HEK293 (cell line): ENCODE data around the gene SLC6A16.

Experiments used
- CTCF ChIA-PET: fragments of 350-600 bp; formaldehyde crosslinking; extraction: SDS; loops from one replicate; lab custom pipeline; 2021; ENCODE audit warnings: antibody characterized with exemption; lab: Yijun Ruan, JAX
- POLR2A ChIA-PET: fragments of 300-600 bp; formaldehyde crosslinking; extraction: SDS; loops from one replicate; lab custom pipeline; 2020; ENCODE audit warnings: antibody characterized with exemption, inconsistent platforms; lab: Yijun Ruan, JAX
- H3K27ac ChIP-seq: fragments of 200-500 bp; sonication (Bioruptor generic); 2 replicates; pipeline ENCODE4 v1.5.1; 2014; ENCODE audit warnings: low read depth, low read length, control low read depth, inconsistent platforms; ENCODE audit errors: extremely low read depth
- H3K36me3 ChIP-seq, 2 experiments: fragments of 200-500 bp in 1 of 2; sonication (Bioruptor generic) in 1 of 2; 1 replicate in 1 of 2; 2 replicates in 1 of 2; pipeline ENCODE4 v1.5.1; 2014 to 2017; ENCODE audit warnings: inconsistent platforms in 2 of 2, low read length in 2 of 2; ENCODE audit not compliant: control insufficient read depth in 2 of 2, insufficient read depth in 1 of 2
- H3K4me1 ChIP-seq: fragments of 200-500 bp; sonication (Bioruptor generic); 2 replicates; pipeline ENCODE4 v1.5.1; 2014; ENCODE audit warnings: mild to moderate bottlenecking, low read length, inconsistent platforms; ENCODE audit not compliant: control insufficient read depth, insufficient read depth
- H3K4me3 ChIP-seq: 2 replicates; pipeline ENCODE4 v1.5.1; 2011; ENCODE audit warnings: low read depth, mild to moderate bottlenecking, control low read depth, low read length, moderate library complexity
- H3K9me3 ChIP-seq: fragments of 200-500 bp; sonication (Bioruptor generic); 2 replicates; pipeline ENCODE4 v1.5.1; 2014; ENCODE audit warnings: low read depth, low read length, inconsistent platforms; ENCODE audit not compliant: control insufficient read depth, insufficient read depth
- BCL11A ChIP-seq: fragments of 450-650 bp; formaldehyde crosslinking; IDR thresholded peaks from 2 replicates; pipeline ENCODE4 v1.5.1; 2016; ENCODE audit warnings: low read depth, missing biosample characterization, missing genetic modification characterization
- CTCF ChIP-seq: fragments of 450-650 bp; formaldehyde crosslinking; IDR thresholded peaks from 2 replicates; pipeline ENCODE4 v1.5.1; 2016; ENCODE audit warnings: missing biosample characterization, missing genetic modification characterization
- EGR2 ChIP-seq: fragments of 450-650 bp; formaldehyde crosslinking; IDR thresholded peaks from 2 replicates; pipeline ENCODE4 v1.5.1; 2016; ENCODE audit warnings: low read depth, missing biosample characterization, missing genetic modification characterization
- GFI1B ChIP-seq: fragments of 450-650 bp; formaldehyde crosslinking; IDR thresholded peaks from 2 replicates; pipeline ENCODE4 v1.5.1; 2016; ENCODE audit warnings: missing biosample characterization, missing genetic modification characterization
- GLI4 ChIP-seq: fragments of 450-650 bp; formaldehyde crosslinking; IDR thresholded peaks from 2 replicates; pipeline ENCODE4 v1.5.1; 2016; ENCODE audit warnings: missing biosample characterization, missing genetic modification characterization
- HOXC10 ChIP-seq: sonication (generic); formaldehyde crosslinking; IDR thresholded peaks from 2 replicates; pipeline ENCODE4 v1.8.1; 2023; ENCODE audit warnings: mild to moderate bottlenecking, missing genetic modification reagents
- KLF9 ChIP-seq: fragments of 450-650 bp; formaldehyde crosslinking; IDR thresholded peaks from 2 replicates; pipeline ENCODE4 v1.5.1; 2016; ENCODE audit warnings: missing biosample characterization, missing genetic modification characterization, low read depth
- SP2 ChIP-seq: fragments of 450-650 bp; formaldehyde crosslinking; IDR thresholded peaks from 2 replicates; pipeline ENCODE4 v1.5.1; 2016; ENCODE audit warnings: missing biosample characterization, missing genetic modification characterization
- SP7 ChIP-seq: fragments of 450-650 bp; formaldehyde crosslinking; IDR thresholded peaks from 2 replicates; pipeline ENCODE4 v1.5.1; 2016; ENCODE audit warnings: missing biosample characterization, missing genetic modification characterization
- ZBTB10 ChIP-seq: fragments of 450-650 bp; formaldehyde crosslinking; IDR thresholded peaks from 2 replicates; pipeline ENCODE4 v1.5.1; 2016; ENCODE audit warnings: missing biosample characterization, missing genetic modification characterization
- ZNF121 ChIP-seq: fragments of 450-650 bp; formaldehyde crosslinking; IDR thresholded peaks from 2 replicates; pipeline ENCODE4 v1.5.1; 2016; ENCODE audit warnings: missing biosample characterization, missing genetic modification characterization
- ZNF138 ChIP-seq: fragments of 450-650 bp; formaldehyde crosslinking; IDR thresholded peaks from 2 replicates; pipeline ENCODE4 v1.5.1; 2016; ENCODE audit warnings: missing biosample characterization, missing genetic modification characterization, borderline replicate concordance
- ZNF157 ChIP-seq: fragments of 450-650 bp; formaldehyde crosslinking; IDR thresholded peaks from 2 replicates; pipeline ENCODE4 v1.5.1; 2016; ENCODE audit warnings: missing biosample characterization, missing genetic modification characterization
- ZNF202 ChIP-seq: fragments of 450-650 bp; formaldehyde crosslinking; IDR thresholded peaks from 2 replicates; pipeline ENCODE4 v1.5.1; 2016; ENCODE audit warnings: missing biosample characterization, missing genetic modification characterization, borderline replicate concordance
- ZNF211 ChIP-seq: fragments of 450-650 bp; formaldehyde crosslinking; IDR thresholded peaks from 2 replicates; pipeline ENCODE4 v1.5.1; 2016; ENCODE audit warnings: low read depth, missing biosample characterization, missing genetic modification characterization
- ZNF221 ChIP-seq: fragments of 450-650 bp; formaldehyde crosslinking; IDR thresholded peaks from 2 replicates; pipeline ENCODE4 v1.5.1; 2017; ENCODE audit warnings: missing biosample characterization, missing genetic modification characterization, borderline replicate concordance
- ZNF239 ChIP-seq: fragments of 450-650 bp; formaldehyde crosslinking; IDR thresholded peaks from 2 replicates; pipeline ENCODE4 v1.5.1; 2016; ENCODE audit warnings: missing biosample characterization, missing genetic modification characterization
- ZNF248 ChIP-seq: fragments of 450-650 bp; formaldehyde crosslinking; IDR thresholded peaks from 2 replicates; pipeline ENCODE4 v1.5.1; 2017; ENCODE audit warnings: missing biosample characterization, missing genetic modification characterization
- ZNF274 ChIP-seq, 2 experiments: fragments of 200-500 bp in 1 of 2; fragments of 450-650 bp in 1 of 2; sonication (Bioruptor generic) in 1 of 2; formaldehyde crosslinking in 1 of 2; IDR thresholded peaks; 2 replicates each; pipeline versions ENCODE4 v1.5.1 to v1.6.1; 2014 to 2016; ENCODE audit warnings: borderline replicate concordance in 1 of 2, inconsistent platforms in 1 of 2, low read length in 1 of 2, missing biosample characterization in 1 of 2, missing genetic modification characterization in 1 of 2
- ZNF394 ChIP-seq: fragments of 450-650 bp; formaldehyde crosslinking; IDR thresholded peaks from 2 replicates; pipeline ENCODE4 v1.5.1; 2016; ENCODE audit warnings: missing biosample characterization, missing genetic modification characterization, mild to moderate bottlenecking, moderate library complexity, borderline replicate concordance
- ZNF416 ChIP-seq: fragments of 450-650 bp; formaldehyde crosslinking; IDR thresholded peaks from 2 replicates; pipeline ENCODE4 v1.5.1; 2016; ENCODE audit warnings: missing biosample characterization, missing genetic modification characterization
- ZNF48 ChIP-seq: fragments of 450-650 bp; formaldehyde crosslinking; IDR thresholded peaks from 2 replicates; pipeline ENCODE4 v1.5.1; 2016; ENCODE audit warnings: missing biosample characterization, missing genetic modification characterization
- ZNF530 ChIP-seq: fragments of 450-650 bp; formaldehyde crosslinking; IDR thresholded peaks from 2 replicates; pipeline ENCODE4 v1.5.1; 2016; ENCODE audit warnings: low read depth, missing biosample characterization, missing genetic modification characterization
- ZNF596 ChIP-seq: fragments of 450-650 bp; IDR thresholded peaks from 2 replicates; pipeline ENCODE4 v1.5.0; 2018; ENCODE audit warnings: missing biosample characterization, mild to moderate bottlenecking, missing genetic modification characterization, moderate library complexity
- ZNF704 ChIP-seq: fragments of 450-650 bp; formaldehyde crosslinking; IDR thresholded peaks from 2 replicates; pipeline ENCODE4 v1.5.1; 2016; ENCODE audit warnings: missing biosample characterization, missing genetic modification characterization
- ZNF747 ChIP-seq: fragments of 450-650 bp; formaldehyde crosslinking; IDR thresholded peaks from 2 replicates; pipeline ENCODE4 v1.5.1; 2016; ENCODE audit warnings: missing biosample characterization, missing genetic modification characterization
- ZSCAN5A ChIP-seq: fragments of 450-650 bp; formaldehyde crosslinking; IDR thresholded peaks from 2 replicates; pipeline ENCODE4 v1.5.1; 2016; ENCODE audit warnings: missing biosample characterization, missing genetic modification characterization

SLC6A16 gene

GRCh38 chr19:49294401-49294800 lies 30.6 kb downstream of the SLC6A16 start:
- TF ChIP-seq ZNF394 (tag by site-specific recombination) (no peak), SP2 (tag by site-specific recombination) (no peak), ZNF138 (tag by site-specific recombination) (no peak), HOXC10 (no peak), ZNF747 (tag by site-specific recombination) (no peak), ZNF239 (tag by site-specific recombination) (no peak), ZNF530 (tag by site-specific recombination) (no peak), CTCF (tag by site-specific recombination) (no peak), ZNF121 (no peak), KLF9 (tag by site-specific recombination) (no peak), ZNF704 (tag by site-specific recombination) (no peak), ZNF211 (tag by site-specific recombination) (no peak), ZNF596 (tag by site-specific recombination) (no peak), ZNF202 (tag by site-specific recombination) (no peak), ZNF248 (no peak), ZNF221 (tag by site-specific recombination) (no peak), GLI4 (tag by site-specific recombination) (no peak)
- Histone ChIP-seq H3K4me3 (no peak overlapping the region), H3K4me1 (no peaks in the 10 kb centered on the region), H3K9me3 (no peaks in the 10 kb centered on the region), H3K27ac (no peak overlapping the region), H3K36me3 (peaks cover 0 to 3% of the 10 kb centered on the region in 2 experiments; a peak in 1 of 3 replicates)
- POLR2A ChIA-PET, result no interaction called here
- CTCF ChIA-PET, result interaction anchor here (1.2 kb wide), 1 partner anchor 69 kb away, joined by 3 read pairs; no protein-coding TSS in a partner anchor

GRCh38 chr19:49290517-49290916 lies 34.5 kb downstream of the SLC6A16 start:
- H3K4me3 ChIP-seq, result no peak overlapping the region
- POLR2A ChIA-PET, result no interaction called here
- H3K4me1 ChIP-seq, result no peaks in the 10 kb centered on the region
- peaks cover 0 to 3% of the 10 kb centered on the region in 2 experiments; a peak in 1 of 3 replicates for H3K36me3 ChIP-seq
- H3K27ac ChIP-seq, result no peak overlapping the region
- no peaks in the 10 kb centered on the region for H3K9me3 ChIP-seq
- CTCF ChIA-PET, result interaction anchor here (2.5 kb wide), 1 partner anchor 11 kb away, joined by 17 read pairs; no protein-coding TSS in a partner anchor
- TF ChIP-seq EGR2, result no peak
- no peak for TF ChIP-seq BCL11A
- no peak for TF ChIP-seq ZNF416 (tag by site-specific recombination)
- TF ChIP-seq ZNF157 (tag by site-specific recombination), result no peak
- TF ChIP-seq SP7 (tag by site-specific recombination), result no peak
- TF ChIP-seq GFI1B (tag by site-specific recombination), result no peak
- TF ChIP-seq ZBTB10 (tag by site-specific recombination), result no peak
- TF ChIP-seq ZSCAN5A (tag by site-specific recombination), result no peak
- TF ChIP-seq CTCF (tag by site-specific recombination), result no peak
- TF ChIP-seq ZNF48 (tag by site-specific recombination), result no peak
- TF ChIP-seq SP2 (tag by site-specific recombination), result no peak
- TF ChIP-seq ZNF274 (IDR thresholded peaks at IDR 0.05; ENCODE audit: low read length), result no peak
- TF ChIP-seq ZNF274 (tag by site-specific recombination; IDR thresholded peaks at IDR 0.05; ENCODE audit: borderline replicate concordance), result no peak
